Transverse colon (tissue), 3 donors: ENCODE data around the gene IGSF9B.

Experiments
- POLR2A ChIP-seq: fragments of 450-650 bp; IDR thresholded peaks from one replicate; pipeline ENCODE4 v1.6.1; 2016; ENCODE audit warnings: antibody characterized with exemption, mild to moderate bottlenecking, moderate library complexity
- TF ChIP-seq, protein P1 (sequence below), 5 experiments: fragments of 200-600 bp in 3 of 5; fragments of 450-650 bp in 2 of 5; sonication (generic) in 3 of 5; IDR thresholded peaks; 1 replicate in 2 of 5; 2 replicates in 3 of 5; pipeline ENCODE4 v1.5.1; 2016 to 2017; ENCODE audit warnings: antibody characterized with exemption in 5 of 5, inconsistent platforms in 3 of 5, mild to moderate bottlenecking in 2 of 5, moderate library complexity in 1 of 5

DNA sequence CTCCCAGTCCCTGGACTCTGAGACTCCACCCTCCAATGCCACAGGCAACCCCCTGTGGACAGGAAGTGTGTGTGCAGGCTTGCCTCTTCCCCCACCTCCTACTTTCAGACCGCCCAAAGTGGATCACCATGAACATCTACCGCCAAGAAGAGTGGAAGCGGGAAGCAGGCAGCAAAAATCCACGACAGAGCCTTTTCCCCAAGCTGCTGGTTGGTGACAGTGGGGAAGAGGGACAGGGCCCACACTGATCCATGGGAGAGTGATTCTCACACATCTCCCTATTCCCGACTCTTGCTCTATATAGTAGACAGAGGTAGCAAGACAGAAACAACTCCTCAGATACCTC, 58.0 kb downstream of the IGSF9B start:
- TF ChIP-seq, protein P1, sequence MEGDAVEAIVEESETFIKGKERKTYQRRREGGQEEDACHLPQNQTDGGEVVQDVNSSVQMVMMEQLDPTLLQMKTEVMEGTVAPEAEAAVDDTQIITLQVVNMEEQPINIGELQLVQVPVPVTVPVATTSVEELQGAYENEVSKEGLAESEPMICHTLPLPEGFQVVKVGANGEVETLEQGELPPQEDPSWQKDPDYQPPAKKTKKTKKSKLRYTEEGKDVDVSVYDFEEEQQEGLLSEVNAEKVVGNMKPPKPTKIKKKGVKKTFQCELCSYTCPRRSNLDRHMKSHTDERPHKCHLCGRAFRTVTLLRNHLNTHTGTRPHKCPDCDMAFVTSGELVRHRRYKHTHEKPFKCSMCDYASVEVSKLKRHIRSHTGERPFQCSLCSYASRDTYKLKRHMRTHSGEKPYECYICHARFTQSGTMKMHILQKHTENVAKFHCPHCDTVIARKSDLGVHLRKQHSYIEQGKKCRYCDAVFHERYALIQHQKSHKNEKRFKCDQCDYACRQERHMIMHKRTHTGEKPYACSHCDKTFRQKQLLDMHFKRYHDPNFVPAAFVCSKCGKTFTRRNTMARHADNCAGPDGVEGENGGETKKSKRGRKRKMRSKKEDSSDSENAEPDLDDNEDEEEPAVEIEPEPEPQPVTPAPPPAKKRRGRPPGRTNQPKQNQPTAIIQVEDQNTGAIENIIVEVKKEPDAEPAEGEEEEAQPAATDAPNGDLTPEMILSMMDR (IDR thresholded peaks at IDR 0.05) = no peak
- no peak for TF ChIP-seq POLR2A
